Measurements from ENCODE around the gene ITPR3.

ITPR3 gene

DNA sequence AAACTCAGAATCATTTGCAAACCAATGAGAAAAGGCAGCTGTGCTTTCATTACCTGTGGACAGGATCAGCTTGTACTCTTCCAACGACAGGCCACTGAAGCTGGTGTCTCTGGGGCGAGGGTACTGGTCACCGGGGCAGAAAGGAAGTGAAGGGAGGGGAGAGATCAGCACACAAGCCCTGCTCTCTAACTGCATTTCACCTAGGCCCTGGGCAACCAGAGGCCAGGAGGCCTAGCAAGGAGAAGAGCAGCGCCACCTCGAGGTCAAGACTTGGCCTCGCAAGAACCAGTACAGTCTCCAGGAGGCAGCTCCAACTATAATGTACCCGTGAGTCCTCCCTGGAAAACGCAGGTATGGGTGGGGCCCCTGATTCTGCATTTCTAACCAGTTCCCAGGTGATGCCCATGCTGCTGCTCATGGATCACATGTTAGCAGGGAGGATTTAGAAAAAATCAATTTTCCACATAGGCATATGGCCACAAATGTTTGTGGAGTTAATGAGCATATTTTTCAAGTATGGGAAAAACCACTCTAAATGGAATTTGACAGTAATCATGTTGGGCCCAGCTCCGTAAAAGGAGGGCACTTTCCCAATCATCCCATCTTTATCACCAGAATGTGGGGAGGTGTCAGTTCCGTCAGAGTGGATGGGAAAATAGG lies 79.4 kb downstream of the ITPR3 start:
- DNase-seq (ENCODE audit: low read depth, low spot score): no peak

DNA sequence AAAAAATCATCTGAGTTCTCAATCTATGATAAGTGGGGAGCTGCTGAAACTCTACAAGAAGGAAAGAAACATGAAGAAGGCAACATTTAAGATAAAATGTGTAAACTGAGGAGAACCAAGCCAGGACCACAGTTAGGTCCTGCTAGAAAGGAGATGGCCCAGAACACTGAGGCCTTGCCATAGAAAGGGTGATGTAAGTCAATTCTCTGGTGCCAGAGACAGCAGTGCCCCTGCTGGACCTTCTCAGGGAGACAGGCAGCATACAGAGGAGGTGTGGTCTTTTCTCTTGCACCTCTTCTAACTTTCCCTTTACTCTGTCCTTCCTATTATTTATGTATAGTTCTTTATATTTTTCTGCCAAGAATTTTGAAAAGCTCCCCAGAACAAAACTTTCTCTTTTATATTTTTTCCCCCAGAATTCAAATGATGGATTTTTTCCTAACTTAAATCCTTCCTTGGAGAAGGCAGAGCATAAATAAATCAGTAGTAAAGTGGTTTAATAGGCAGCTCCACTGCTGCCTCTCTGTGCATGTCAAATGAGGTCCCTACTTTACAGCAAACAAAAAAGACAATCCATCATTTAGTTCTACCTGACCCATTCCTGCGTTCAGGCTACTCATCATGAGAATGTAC lies 81.3 kb downstream of the ITPR3 start:
- DNase-seq (ENCODE audit: low read depth, low spot score): no peak

DNA sequence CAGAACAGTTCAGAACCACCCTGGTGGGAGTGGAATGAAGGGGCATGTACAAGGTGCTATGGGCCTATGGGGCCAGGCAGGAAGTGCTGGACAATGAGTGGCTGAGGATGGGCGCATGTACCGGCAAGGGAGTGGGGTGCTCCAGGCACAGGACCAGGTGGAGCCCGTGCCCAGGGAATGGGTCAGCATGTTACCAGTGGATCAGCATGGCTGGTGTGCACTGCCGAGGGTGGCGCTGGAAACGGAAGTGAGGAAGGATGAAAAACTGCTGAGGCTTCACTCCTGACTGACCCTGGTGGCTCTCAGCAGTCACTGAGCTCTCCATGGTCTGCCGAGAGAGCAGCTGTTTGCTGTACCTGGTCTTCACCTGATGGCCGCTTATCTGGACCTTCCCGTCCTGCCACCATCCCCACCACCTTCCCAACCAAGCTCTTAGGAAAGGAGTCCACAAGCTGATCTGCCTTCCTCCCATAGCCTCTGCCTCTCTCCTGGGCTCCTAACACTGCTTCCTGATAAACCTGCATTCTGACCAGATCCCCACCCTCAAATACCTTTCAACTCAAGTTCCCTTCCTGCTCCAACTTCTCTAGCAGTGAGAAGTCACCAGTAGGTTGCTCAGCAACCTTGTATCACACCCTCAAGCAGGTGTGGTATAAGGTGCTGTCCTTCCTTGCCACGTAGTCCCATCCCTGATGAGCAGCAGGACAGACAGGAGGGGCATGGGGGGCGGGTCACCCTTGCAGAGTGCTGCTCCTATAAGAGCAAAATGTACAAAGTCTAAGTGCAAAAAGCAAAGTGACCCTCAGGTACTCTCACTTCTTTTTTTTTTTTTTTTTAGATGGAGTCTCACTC lies 83.3 kb downstream of the ITPR3 start:
- no peak for DNase-seq (ENCODE audit: low read depth, low spot score)

DNA sequence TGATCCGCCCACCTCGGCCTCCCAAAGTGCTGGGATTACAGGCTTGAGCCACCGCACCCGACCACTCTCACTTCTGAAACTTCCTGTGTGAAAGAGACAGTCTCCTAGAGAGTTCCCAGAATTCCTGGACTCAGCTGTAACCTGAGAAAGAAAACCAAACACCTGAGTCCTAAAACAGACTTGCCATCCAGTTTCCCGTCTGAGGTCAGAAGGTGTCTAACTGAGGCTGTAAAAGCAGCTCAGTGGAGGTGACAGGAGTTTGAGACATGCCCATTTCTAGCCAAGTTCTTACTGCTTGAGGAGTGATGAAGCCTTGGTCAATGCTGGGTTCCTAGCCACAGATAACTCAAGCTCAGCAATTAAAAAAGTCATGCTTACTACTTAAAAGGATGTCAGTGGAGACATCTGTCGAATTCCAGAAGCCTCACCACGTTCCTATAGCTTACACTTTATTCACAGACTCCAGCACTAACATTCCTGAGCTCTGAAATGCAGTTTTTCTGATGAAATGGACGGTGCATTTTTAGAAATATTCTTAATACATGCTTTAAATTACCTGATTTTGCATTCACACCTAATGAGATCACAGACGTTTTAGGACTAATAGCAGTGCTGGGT lies 84.3 kb downstream of the ITPR3 start:
- DNase-seq (ENCODE audit: low read depth, low spot score): no peak

DNA sequence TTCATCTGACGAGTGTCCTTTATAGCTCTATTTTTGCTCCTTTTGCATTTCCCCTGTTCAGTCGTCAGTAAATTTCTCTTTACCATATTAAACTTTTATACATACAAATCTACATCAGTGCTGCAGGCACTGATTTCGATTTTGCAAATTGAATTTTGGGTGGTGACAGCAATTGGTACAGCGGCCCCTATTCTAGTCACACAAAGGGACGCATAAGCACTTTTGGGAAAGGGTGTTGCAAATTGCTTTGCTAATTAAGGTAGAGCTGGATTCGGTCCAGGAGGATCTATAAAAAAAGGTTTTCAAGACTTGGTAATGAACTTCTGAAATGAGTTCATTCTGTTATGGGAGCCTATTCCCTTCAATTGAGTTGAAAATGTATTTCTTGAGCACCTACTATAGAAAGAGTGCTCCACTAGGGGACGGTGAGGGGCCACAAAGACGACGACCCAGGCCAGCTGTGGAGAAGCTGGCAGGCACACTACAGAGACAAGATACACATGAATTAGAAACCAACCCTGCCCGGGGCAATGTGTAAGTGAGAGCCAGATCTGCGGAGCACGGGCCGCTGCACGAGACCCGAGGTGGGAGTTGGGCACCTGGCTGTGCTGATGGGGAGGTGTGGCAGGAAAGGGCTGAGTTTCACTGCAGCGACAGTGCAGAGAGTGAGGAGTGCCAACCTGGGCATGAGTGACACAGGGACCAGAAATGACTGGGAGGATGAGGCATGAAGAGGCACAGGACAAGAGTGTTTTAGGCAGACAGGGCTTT lies 85.0 kb downstream of the ITPR3 start:
- no peak for DNase-seq (ENCODE audit: low read depth, low spot score)

DNA sequence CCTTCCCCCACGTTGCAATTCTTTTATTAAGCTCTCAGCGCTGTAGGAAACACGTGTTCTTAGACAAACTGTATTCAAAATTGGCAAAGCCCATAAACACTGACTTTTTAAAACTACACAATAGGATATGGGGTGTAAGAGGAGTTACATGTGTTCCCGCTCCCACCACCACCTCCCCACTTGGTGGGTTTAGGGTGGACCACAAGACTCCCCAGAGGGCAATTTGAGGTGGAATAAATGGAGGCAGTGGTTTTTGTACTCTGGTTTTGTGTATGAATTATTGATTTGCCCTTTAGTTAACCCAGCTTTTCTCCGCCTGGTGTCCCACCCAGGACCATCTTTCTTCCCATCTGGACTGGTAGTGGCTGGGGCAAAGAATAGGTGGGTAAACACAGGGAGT lies 86.6 kb downstream of the ITPR3 start:
- no peak for DNase-seq (ENCODE audit: low read depth, low spot score)

DNA sequence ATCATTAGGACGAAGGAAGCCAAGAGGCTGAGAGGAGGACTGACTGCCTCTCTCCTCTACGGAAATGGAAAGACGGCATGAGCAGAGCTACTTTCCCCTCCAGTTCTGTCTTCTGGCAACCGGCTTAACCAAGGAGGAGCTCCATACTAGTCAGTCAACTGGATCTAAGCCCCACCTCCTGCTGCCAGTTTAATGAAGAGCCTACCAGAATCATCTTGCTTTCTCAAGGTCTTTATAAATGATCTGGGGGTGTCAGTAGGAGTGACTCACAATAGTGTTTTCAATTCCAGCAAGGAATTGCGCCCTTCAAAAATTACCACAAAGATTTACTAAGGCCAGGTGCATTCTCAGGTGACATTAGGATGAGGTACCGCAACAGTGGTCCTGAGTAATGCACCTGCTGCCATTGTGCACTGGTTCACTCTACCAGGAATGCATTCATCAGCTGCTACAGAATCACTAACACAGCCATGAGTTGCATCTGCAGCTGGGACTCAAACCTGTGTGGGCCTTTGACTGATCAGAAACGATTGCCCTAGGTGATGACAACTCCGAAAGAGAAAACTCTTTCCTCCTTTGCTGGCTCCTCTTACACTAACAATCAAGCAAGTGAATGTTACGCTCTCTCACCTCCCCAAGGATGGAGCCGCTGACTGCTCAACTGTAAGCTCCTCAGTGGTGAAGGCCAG lies 87.5 kb downstream of the ITPR3 start:
- no peak for DNase-seq (ENCODE audit: low read depth, low spot score)

DNA sequence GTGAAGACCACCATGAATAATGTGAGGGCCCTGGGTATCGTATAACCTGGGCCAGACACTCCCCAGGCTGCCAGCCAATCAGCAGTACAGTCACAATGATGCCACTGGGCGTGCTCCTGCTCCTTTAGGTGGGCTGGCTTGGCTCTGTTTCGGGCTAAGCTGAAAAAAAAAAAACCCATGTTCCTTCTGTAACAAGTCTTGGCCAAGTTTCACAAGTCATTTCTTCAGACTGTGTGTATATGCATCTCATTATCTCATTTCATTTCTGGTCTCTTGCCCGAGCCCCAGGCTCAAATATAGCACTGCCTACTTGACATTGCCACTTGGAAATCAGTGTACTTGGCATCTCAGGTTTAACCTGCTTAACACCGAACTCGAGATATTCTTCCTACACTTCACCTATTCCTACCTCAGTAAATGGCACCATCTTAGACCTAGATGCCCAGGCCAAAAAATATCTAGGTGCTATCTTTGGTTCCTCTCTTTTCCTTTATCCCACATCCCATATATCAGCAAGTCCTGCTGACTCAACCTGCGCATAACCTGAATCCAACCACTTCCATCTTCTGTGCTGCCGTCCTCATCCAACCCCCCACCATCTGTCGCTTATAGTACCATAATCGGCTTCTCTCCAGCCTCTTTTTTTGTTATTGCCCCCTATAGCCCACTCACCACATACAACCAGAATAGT lies 88.6 kb downstream of the ITPR3 start:
- DNase-seq (ENCODE audit: low read depth, low spot score): no peak

DNA sequence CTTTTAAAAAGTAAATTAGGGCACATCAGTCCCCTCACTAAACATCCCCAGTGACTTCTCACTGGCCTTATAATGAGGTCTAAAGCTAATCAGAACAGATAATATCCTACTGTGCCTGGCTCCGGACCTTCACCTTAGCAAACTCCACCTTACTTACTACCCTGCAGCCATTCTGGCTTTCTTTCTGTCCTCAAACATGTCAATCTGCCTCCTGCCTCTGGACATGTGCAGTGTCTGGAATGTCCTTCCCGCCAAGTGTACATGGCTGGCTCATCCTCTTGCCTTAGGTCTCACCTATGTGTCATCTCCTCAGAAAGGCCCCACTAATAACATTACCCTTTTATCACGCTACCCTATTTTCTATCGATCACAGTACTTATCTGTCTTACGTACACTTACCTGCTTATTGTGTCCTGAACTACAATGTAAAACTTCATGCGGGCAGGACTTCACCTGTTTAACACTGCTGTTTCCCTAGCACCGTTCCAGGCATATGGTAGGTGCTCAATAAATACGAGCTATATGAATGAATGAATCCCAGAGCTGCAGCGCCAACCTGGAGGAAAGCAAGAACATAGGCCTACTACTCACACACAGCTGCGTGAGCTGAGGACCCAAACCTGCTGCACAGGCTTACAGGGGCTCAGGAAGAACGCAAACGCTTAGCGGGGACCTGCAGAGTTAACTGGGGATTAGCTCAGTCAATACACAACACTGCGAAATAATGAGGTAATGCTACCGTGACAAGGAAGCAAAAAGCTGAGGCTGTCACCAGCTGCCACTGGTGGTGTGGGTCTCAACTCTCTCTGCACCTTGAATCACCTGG lies 89.4 kb downstream of the ITPR3 start:
- DNase-seq (ENCODE audit: low read depth, low spot score): no peak

DNA sequence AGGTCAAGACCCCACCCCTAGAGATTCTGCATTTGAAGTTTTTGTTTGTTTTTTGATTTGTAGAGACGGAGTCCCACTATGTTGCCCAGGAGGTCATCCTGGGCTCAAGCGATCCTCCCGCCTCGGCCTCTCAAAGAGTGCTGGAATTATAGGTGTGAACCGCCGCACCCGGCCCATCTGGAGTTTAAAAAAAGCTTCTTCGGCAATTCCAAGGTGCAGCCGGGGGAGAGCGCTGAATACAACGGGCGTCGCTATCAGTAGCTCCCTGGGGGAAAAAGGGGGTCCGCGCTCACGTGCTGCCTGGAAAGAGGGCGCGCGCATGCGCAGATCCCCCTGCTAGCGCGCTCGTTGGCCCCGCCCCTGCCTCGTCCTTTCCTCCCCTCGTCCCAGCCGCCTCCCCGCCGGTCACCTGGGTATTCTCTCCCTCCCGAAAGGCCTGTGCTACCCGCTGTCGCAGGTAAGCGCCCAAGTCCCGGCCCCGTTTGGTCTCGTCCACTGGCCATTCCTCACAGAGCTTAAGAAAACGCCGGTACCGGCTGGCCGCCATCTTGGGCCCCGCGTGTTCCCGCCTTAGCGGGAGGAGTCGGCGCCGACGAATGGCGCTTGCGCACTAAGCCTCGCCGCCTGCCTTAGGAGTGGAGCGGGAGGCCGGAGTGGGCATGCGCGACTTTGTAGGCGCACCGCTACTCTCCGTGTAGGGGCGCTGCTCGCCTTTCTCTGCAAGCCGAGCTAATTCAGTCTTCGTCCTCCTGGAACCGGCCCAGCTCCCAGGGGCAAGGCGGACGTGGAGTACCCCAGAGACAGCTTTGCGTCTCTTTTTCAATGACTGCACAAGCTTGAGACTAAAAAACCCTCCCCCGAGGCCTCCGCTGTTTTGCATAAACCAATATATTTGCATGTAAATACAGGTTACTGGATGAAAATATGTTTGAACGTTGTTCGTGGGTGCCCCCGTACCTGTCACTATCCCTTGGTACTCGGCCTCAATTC lies 90.3 kb downstream of the ITPR3 start, which contains the start of gene UQCC2:
UQCC2 (minus strand) TSS at position 561 of the 990 bp plus-strand sequence; CDS start at position 547, 14 bp downstream.
- DNase-seq (ENCODE audit: low read depth, low spot score): peak; percentile 95

DNA sequence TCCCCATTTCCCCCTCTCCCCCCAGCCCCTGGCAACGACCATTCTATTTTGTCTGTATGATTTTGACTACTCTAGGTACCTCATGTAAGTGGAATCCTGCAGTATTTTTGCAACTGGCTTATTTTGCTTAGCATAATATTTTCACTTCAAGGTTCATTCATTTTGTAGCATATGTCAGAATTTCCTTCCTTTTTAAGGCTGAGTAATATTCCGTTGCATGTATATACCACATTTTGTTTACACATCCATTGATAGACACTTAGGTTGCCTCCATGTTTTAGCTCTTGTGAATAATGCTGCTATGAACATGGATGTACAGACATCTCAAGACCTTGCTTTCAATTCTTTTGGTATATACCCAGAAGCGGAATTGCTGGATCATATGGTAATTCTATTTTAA lies 91.8 kb downstream of the ITPR3 start:
- no peak for DNase-seq (ENCODE audit: low read depth, low spot score)

DNA sequence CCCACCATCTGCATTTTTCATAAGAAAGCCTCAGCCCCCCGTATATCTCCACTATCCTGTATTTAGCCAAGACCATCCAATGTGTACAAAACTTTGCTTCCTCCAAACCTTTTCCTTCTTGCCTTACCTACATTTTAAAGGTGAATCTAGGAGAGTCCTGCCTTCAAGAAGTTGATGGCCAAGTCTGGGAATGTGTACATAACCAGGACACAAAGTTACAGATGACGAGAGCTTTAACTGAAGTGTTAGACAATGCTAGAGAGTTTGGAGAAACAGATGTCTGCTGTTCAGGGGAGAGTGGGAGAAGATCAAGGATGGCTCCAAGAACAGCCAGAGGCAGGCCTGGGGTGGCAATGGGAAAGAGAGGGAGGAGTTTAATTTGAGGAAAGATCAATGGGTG lies 92.7 kb downstream of the ITPR3 start:
- no peak for DNase-seq (ENCODE audit: low read depth, low spot score)

DNA sequence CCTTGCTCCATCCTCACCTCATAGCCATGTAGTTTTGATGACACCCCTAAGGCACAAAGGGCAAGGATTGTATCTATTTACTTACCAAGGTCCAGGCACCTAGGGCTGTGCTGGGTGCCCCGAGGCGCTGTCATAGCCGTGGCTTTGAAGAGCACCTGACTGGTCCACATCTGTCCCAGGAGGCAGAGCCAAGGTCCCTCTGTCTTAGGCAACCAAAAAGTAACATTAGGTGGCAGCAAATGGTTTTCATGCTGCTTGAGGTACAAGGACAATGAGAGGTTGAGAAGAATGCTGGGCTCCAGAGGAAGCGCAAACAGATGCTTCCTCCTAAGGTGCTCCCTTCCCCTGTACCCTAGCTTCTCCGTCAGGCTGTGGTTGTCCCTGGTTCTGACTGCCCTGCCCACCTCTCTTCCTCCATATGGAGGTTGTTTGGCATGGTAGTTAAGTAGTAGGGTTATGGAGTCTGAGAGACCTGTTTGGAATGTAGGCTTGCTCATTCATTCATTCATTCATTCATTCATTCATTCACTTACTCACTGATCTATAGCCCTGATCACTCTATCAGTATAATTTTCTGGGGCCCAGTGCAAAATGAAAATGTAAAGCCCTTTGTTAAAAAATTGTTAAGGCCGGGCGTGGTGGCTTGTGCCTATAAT lies 93.4 kb downstream of the ITPR3 start:
- DNase-seq (ENCODE audit: low read depth, low spot score): no peak

DNA sequence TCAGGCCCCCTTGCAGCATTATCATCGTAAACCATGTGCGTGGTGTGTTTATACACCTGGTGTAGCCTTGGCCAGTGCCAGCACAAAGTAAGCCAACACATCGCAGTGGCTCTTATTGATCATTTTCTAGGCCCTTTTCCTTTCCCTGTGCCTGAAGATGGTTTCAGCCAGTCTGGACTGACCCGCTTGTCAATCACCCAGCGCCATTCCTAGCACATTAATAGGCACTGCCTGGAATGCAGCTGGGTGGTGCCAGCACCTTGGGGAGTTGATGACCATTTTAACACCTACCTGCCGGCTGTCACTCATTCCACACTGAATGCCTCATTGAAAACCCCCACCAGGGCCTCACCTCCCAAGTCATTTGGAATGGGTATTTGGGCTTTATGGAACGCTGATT lies 95.3 kb downstream of the ITPR3 start:
- DNase-seq (ENCODE audit: low read depth, low spot score): no peak

DNA sequence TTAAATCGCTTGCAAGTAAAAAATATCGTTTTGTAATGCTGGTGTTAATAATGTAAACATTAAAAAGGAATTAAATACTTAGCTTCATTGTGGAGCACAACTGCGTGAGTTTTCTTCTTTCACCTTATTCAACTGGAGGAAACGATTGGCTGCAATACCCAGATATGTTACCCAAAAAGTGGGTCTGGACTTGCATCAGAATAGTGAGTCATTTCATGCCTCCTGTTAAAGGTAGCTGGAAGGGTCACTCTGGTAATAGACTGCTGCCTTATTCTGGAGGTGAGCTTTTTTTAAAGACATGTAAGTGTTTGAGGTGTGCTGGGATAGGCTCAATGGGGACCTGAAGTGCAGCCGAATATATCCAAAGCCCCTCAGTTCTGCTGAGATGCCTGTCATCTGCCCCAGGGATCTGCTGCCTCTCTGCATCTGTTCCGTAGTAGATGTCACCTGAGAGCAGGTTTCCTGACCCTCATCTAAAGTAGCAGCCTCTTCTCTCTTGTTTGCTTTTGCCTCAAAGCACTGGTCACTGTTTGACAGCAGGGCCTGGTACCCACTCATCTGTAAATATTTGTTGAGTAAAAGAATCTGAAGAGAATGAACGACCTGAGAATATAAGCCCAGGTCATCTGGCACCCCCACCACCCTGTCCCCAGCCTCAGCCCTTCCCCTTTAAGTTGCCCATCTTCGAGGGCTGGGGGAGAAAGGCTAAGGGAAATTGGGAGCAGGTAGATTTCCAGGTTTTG lies 95.9 kb downstream of the ITPR3 start:
- DNase-seq (ENCODE audit: low read depth, low spot score): no peak

DNA sequence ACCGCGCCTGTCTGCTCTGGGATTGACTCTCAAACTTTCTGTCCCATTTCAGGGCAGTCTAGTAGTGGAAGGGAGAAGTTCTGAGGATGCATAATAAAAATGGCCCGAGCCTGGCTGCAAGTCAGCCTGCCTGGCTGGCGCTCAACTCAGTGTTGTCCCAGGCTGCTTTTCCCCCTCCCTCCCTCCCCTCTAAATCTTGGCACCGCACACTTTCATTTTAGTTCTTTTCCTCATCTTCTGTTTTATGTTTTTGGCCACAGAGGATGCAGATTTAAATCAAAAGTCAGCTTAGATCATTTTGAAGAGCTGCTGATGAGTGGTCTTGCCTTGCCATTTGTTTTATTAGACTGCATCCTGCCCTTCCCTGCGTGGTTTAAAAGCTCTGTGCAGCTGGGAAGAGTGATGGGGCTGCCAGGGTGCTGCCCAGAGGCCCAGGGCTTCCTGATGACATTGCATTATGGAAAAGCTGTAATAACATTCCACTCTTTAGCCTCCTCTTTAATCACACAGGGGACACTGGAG lies 96.9 kb downstream of the ITPR3 start:
- DNase-seq (ENCODE audit: low read depth, low spot score): no peak

DNA sequence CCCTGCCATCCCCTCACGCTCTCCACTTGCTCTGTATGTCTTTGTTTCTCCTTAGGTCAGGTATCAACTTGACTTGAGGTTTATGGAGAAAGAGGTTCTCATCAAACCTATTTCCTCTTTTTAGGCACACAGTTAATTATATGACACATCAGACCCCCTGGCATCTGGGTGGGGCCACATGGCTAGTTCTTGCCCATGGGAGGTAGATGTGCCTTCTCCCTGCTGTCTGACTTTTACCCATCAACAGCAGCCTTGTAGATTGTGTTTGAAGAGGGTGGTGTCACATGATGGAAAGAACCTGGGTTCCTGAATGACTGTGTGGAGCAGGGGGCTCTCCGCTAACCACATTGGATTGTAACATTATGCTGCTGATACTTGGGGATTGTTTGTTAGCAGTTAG lies 97.6 kb downstream of the ITPR3 start:
- DNase-seq (ENCODE audit: low read depth, low spot score): no peak

All from smooth muscle cell of the brain vasculature (primary cell).